ENCODE results near the gene SLIT3.

GRCh38 chr5:168648576-168648975 lies 652.4 kb downstream of the SLIT3 start:
- TF ChIP-seq TAF1 (IDR thresholded peaks at IDR 0.05; ENCODE audit: borderline replicate concordance, low read depth, low read length) (no peak), SMC3 (IDR thresholded peaks at IDR 0.05; ENCODE audit: low read depth, low read length) (no peak), REST (IDR thresholded peaks at IDR 0.05; ENCODE audit: low read depth, low read length) (no peak), CHD2 (IDR thresholded peaks at IDR 0.05; ENCODE audit: low read length, partially characterized antibody) (no peak), EP300 (IDR thresholded peaks at IDR 0.05; ENCODE audit: borderline replicate concordance in 1 of 2, low read depth in 1 of 2, low read length in 1 of 2) (no peak), FOXM1 (IDR thresholded peaks at IDR 0.05; ENCODE audit: low read depth) (no peak), CTCF (IDR thresholded peaks at IDR 0.05) (no peak), POLR2AphosphoS5 (IDR thresholded peaks at IDR 0.05; ENCODE audit: low read depth, low read length) (no peak), SIN3A (IDR thresholded peaks at IDR 0.05; ENCODE audit: borderline replicate concordance, low read depth, low read length) (no peak), RFX5 (IDR thresholded peaks at IDR 0.05; ENCODE audit: low read length) (no peak), FOSL2 (IDR thresholded peaks at IDR 0.05; ENCODE audit: borderline replicate concordance, low read depth) (no peak), GATA2 (CRISPR knock-in tag; IDR thresholded peaks at IDR 0.05) (no peak), RAD21 (IDR thresholded peaks at IDR 0.05; ENCODE audit: low read length) (no peak)

Data from SK-N-SH (cell line).